Stomach (tissue), 4 donors: ENCODE results near the gene GCNT1.

ENCODE experiments used
- CTCF ChIP-seq, 7 experiments: fragments of 450-650 bp in 4 of 7; fragments of 200-600 bp in 3 of 7; sonication (generic) in 3 of 7; IDR thresholded peaks; one replicate each; pipeline ENCODE4 v1.5.1; 2016 to 2019; ENCODE audit warnings: antibody characterized with exemption in 7 of 7, control low read depth in 2 of 7, mild to moderate bottlenecking in 1 of 7
- EP300 ChIP-seq: sonication (generic); formaldehyde crosslinking; IDR thresholded peaks from one replicate; pipeline ENCODE4 v1.6.1; 2017; ENCODE audit warnings: antibody characterized with exemption
- POLR2A ChIP-seq, 4 donors: fragments of 450-650 bp; IDR thresholded peaks; one replicate each; pipeline ENCODE4 v1.6.1; 2016; ENCODE audit warnings: antibody characterized with exemption in 4 of 4, control low read depth in 2 of 4, mild to moderate bottlenecking in 1 of 4, moderate library complexity in 1 of 4
- POLR2AphosphoS5 ChIP-seq, 3 donors: sonication (generic); formaldehyde crosslinking; IDR thresholded peaks; one replicate each; pipeline ENCODE4 v1.6.1; 2016; ENCODE audit warnings: antibody characterized with exemption in 3 of 3

GRCh38 chr9:76417394-76417793 lies 41.6 kb upstream of the GCNT1 start:
- no peak for TF ChIP-seq CTCF (IDR thresholded peaks at IDR 0.05)
- no peak for TF ChIP-seq POLR2AphosphoS5 (IDR thresholded peaks at IDR 0.05)
- TF ChIP-seq EP300: no peak
- TF ChIP-seq POLR2A (IDR thresholded peaks at IDR 0.05): no peak
